ENCODE measurements around the gene LRRC8B.

LRRC8B gene

GRCh38 chr1:89641781-89642180 lies 117.2 kb downstream of the LRRC8B start:
- POLR2A ChIA-PET = no interaction called here
- CTCF ChIA-PET = interaction anchor here (0.8 to 1.2 kb wide), 2 partner anchors 117 to 121 kb away, joined by 3 to 4 read pairs; no protein-coding TSS in a partner anchor
- H3K4me3 ChIP-seq (ENCODE audit: low read depth, low read length) = no peak overlapping the region
- TF ChIP-seq CTCF (IDR thresholded peaks at IDR 0.05; ENCODE audit: insufficient read depth, low read length, missing control alignments) = no peak
- DNase-seq (ENCODE audit: low read depth, low spot score) = no peak

- CTCF ChIA-PET = interaction anchor here (2.0 kb wide), 1 partner anchor 11 kb away, joined by 10 read pairs; the partner anchor contains the start of gene LRRC8C
- DNase-seq (ENCODE audit: low read depth, low spot score) = no peak
- POLR2A ChIA-PET = no interaction called here
- TF ChIP-seq CTCF (IDR thresholded peaks at IDR 0.05; ENCODE audit: insufficient read depth, low read length, missing control alignments) = no peak
- H3K4me3 ChIP-seq (ENCODE audit: low read depth, low read length) = no peak overlapping the region
Observed at GRCh38 chr1:89643577-89643976, 118.9 kb downstream of the LRRC8B start.

GRCh38 chr1:89644119-89644814 lies 119.6 kb downstream of the LRRC8B start:
- ChIA-PET CTCF (interaction anchor here (2.0 kb wide), 1 partner anchor 12 kb away, joined by 10 read pairs; the partner anchor contains the start of gene LRRC8C), POLR2A (no interaction called here)
- DNase-seq (ENCODE audit: low read depth, low spot score) = no peak
- TF ChIP-seq CTCF (IDR thresholded peaks at IDR 0.05; ENCODE audit: insufficient read depth, low read length, missing control alignments) = no peak
- no peak overlapping the region for H3K4me3 ChIP-seq (ENCODE audit: low read depth, low read length)

GRCh38 chr1:89646259-89646658 lies 121.6 kb downstream of the LRRC8B start:
- CTCF ChIA-PET = interaction anchor here (1.0 kb wide), 1 partner anchor 13 kb away, joined by 3 read pairs; the partner anchor contains the start of gene LRRC8C
- H3K4me3 ChIP-seq (ENCODE audit: low read depth, low read length) = no peak overlapping the region
- DNase-seq (ENCODE audit: low read depth, low spot score) = no peak
- no peak for TF ChIP-seq CTCF (IDR thresholded peaks at IDR 0.05; ENCODE audit: insufficient read depth, low read length, missing control alignments)
- POLR2A ChIA-PET = no interaction called here
